Panc1 (cell line): ENCODE results near the gene PLEKHF1. TPM values are rescaled to one million over a fixed set of nuclear protein-coding genes. Genes with fewer than 3 reads are reported as not detected.
A peak's percentile ranks its signal among the peaks of the same experiment; 100 is the strongest.

ENCODE experiments used
- ATAC-seq: fragments of 200-7000 bp; cut with Tn5 transposase; 2 replicates; pipeline ENCODE4 v1.9.1; 2020; ENCODE audit warnings: mild to moderate bottlenecking, moderate library complexity
- BruUV-seq: library from RNA; stranded (reverse); fragments of 400-500 nt; replicated peaks from 2 replicates; lab custom pipeline; 2021; lab: Mats Ljungman, UMichigan
- CTCF ChIA-PET: fragments of 300-600 bp; sonication (Branson Sonifier 250); formaldehyde crosslinking; loops from one replicate; lab custom pipeline; 2022; ENCODE audit warnings: antibody characterized with exemption; lab: Charles Lee
- POLR2A ChIA-PET: fragments of 300-600 bp; sonication (Branson Sonifier 250); formaldehyde crosslinking; loops from one replicate; lab custom pipeline; 2022; ENCODE audit warnings: antibody characterized with exemption; lab: Charles Lee
- DNase-seq: peaks from one replicate; pipeline ENCODE4 v3.0.0-alpha.2; 2010; ENCODE audit warnings: low read depth, low spot score
- H3K27ac ChIP-seq: 2 replicates; pipeline ENCODE4 v1.5.1; 2011; ENCODE audit warnings: mild to moderate bottlenecking, low read length, inconsistent platforms
- H3K27me3 ChIP-seq: fragments of 200-500 bp; sonication (Bioruptor generic); 2 replicates; pipeline ENCODE4 v1.6.0; 2014; ENCODE audit warnings: low read length, inconsistent platforms; ENCODE audit not compliant: control insufficient read depth, insufficient read depth
- H3K36me3 ChIP-seq: fragments of 200-500 bp; sonication (Bioruptor generic); 2 replicates; pipeline ENCODE4 v1.5.1; 2014; ENCODE audit warnings: inconsistent platforms, mild to moderate bottlenecking, low read length, moderate library complexity; ENCODE audit not compliant: control insufficient read depth, insufficient read depth
- H3K4me1 ChIP-seq: 2 replicates; pipeline ENCODE4 v1.5.1; 2011; ENCODE audit warnings: inconsistent platforms, mild to moderate bottlenecking, low read length, moderate library complexity; ENCODE audit not compliant: control insufficient read depth, insufficient read depth
- H3K4me3 ChIP-seq, 2 experiments: 2 replicates each; pipeline ENCODE4 v1.5.1; 2011 to 2012; ENCODE audit warnings: low read depth in 2 of 2, low read length in 2 of 2, mild to moderate bottlenecking in 2 of 2, inconsistent platforms in 1 of 2, moderate library complexity in 1 of 2
- H3K9me3 ChIP-seq: fragments of 200-500 bp; sonication (Bioruptor generic); 2 replicates; pipeline ENCODE4 v1.5.1; 2014; ENCODE audit warnings: low read depth, mild to moderate bottlenecking, inconsistent platforms, low read length, moderate library complexity; ENCODE audit not compliant: control insufficient read depth, insufficient read depth
- CTCF ChIP-seq: fragments of 450-650 bp; IDR thresholded peaks from 2 replicates; pipeline ENCODE4 v1.5.1; 2017; ENCODE audit warnings: mild to moderate bottlenecking
- POLR2AphosphoS5 ChIP-seq: IDR thresholded peaks from 2 replicates; pipeline ENCODE4 v1.6.1; 2012; ENCODE audit warnings: mild to moderate bottlenecking, low read depth, low read length, moderate library complexity
- REST ChIP-seq, 2 experiments: IDR thresholded peaks; 2 replicates each; pipeline ENCODE4 v1.6.1; 2011 to 2012; ENCODE audit warnings: low read depth in 2 of 2, control low read depth in 1 of 2, low read length in 1 of 2, mild to moderate bottlenecking in 1 of 2, moderate library complexity in 1 of 2; ENCODE audit not compliant: insufficient read depth in 1 of 2
- SIN3A ChIP-seq: IDR thresholded peaks from 2 replicates; pipeline ENCODE4 v1.6.1; 2012; ENCODE audit warnings: low read depth, mild to moderate bottlenecking, low read length, moderate library complexity, borderline replicate concordance; ENCODE audit not compliant: insufficient read depth
- TCF7L2 ChIP-seq: IDR thresholded peaks from 2 replicates; pipeline ENCODE4 v1.6.1; 2011; ENCODE audit warnings: mild to moderate bottlenecking, low read depth, low read length, inconsistent platforms
- in situ Hi-C: cut with HindIII; loops from 2 replicates; pipeline ENCODE4 v1.10.0; 2016; ENCODE audit warnings: low sequenced_read_pairs, low pct_unique_long_range_greater_than_20kb
- intact Hi-C: fragments of 100-400 bp; cut with micrococcal nuclease; formaldehyde crosslinking; loops from one replicate; pipeline ENCODE4 v1.10.0; 2022; ENCODE audit not compliant: unreplicated experiment
- total RNA-seq: library from RNA; stranded (reverse); gene quantifications from one replicate; pipeline ENCODE4 v1.2.1, GENCODE V29; 2021; ENCODE audit not compliant: unreplicated experiment

PLEKHF1 gene
- total RNA-seq, 1 experiment from 2014 or later, result 22.4 TPM

- CTCF ChIA-PET, result no interaction called here
- no peak for TF ChIP-seq SIN3A
- no peak for TF ChIP-seq CTCF
- no peak for TF ChIP-seq POLR2AphosphoS5
- TF ChIP-seq REST (IDR thresholded peaks at IDR 0.05; ENCODE audit: insufficient read depth in 1 of 2, low read depth in 2 of 2, low read length in 1 of 2), result no peak
- TF ChIP-seq TCF7L2, result no peak
- intact Hi-C loops, result no loop called here
Observed at GRCh38 chr19:29644210-29644609, 21.1 kb upstream of the PLEKHF1 start.

GRCh38 chr19:29645491-29645867, 19.8 kb upstream of the PLEKHF1 start:
- no peaks in the 10 kb centered on the region for H3K9me3 ChIP-seq
- no peaks in the 10 kb centered on the region for H3K27me3 ChIP-seq
- in situ Hi-C loops, result no loop called here
- H3K4me3 ChIP-seq, result no peak overlapping the region
- intact Hi-C loops, result no loop called here
- no peaks in the 10 kb centered on the region for H3K36me3 ChIP-seq
- H3K27ac ChIP-seq, result no peak overlapping the region
- TF ChIP-seq POLR2AphosphoS5 (no peak), CTCF (no peak), REST (IDR thresholded peaks at IDR 0.05; ENCODE audit: insufficient read depth in 1 of 2, low read depth in 2 of 2, low read length in 1 of 2) (no peak), TCF7L2 (no peak), SIN3A (no peak)
- CTCF ChIA-PET, result no interaction called here
- 0 out of 2 replicates have a peak, but pooled peaks have one; percentile 49 for ATAC-seq
- H3K4me1 ChIP-seq, result peaks cover 13% of the 10 kb centered on the region
- BruUV-seq, result no TSS peak
- no peak for DNase-seq
- POLR2A ChIA-PET, result no interaction called here

More at GRCh38 chr19:29644210-29644609, 21.1 kb upstream of the PLEKHF1 start:
- in situ Hi-C loops, result no loop called here
- Histone ChIP-seq H3K27me3 (no peaks in the 10 kb centered on the region), H3K4me1 (peaks cover 13% of the 10 kb centered on the region), H3K9me3 (no peaks in the 10 kb centered on the region), H3K4me3 (no peak overlapping the region), H3K36me3 (no peaks in the 10 kb centered on the region), H3K27ac (no peak overlapping the region)
- ATAC-seq, result no peak
- POLR2A ChIA-PET, result interaction anchor here (0.6 kb wide), 1 partner anchor 40 kb away, joined by 7 read pairs; no protein-coding TSS in a partner anchor
- no TSS peak for BruUV-seq
- DNase-seq, result no peak
